ENCODE data around the gene SKAP1. TPM values are rescaled to one million over a fixed set of nuclear protein-coding genes. Genes with fewer than 3 reads are reported as not detected.
"Not testable (repeated sequence)": the region's sequence is repeated elsewhere in the genome, so short reads cannot be mapped to it uniquely, and the experiment has no call there.

SKAP1 gene
- total RNA-seq, 1 donor from 2014 or later, result 25.3 TPM

DNA sequence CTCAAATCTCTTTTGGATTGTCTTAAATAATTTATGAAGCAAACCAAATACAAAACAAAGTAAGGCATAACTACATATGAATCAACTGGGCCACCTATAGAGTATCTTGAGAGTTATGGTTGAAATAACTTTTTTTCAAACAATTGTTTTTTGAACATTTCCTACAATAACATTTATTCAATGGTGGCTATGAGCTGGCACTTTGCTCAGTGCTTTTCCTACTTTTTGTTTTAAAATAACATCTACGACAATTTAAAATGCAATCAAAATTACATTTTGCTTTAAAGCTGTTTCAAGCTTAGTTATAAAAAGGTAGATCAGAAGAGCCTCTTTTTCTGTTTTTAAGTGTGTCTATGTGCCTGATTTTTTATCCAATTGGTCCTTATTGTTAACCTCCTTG lies 238.7 kb downstream of the SKAP1 start:
- DNase-seq, result no peak
- no peak for ATAC-seq (ENCODE audit: low read depth)
- H3K4me3 Mint-ChIP-seq, result no peak overlapping the region
- ChIA-PET CTCF (interaction anchor here (0.8 kb wide), 1 partner anchor 17 kb away, joined by 4 read pairs; no protein-coding TSS in a partner anchor), POLR2A (no interaction called here)
- TF ChIP-seq, protein P1, sequence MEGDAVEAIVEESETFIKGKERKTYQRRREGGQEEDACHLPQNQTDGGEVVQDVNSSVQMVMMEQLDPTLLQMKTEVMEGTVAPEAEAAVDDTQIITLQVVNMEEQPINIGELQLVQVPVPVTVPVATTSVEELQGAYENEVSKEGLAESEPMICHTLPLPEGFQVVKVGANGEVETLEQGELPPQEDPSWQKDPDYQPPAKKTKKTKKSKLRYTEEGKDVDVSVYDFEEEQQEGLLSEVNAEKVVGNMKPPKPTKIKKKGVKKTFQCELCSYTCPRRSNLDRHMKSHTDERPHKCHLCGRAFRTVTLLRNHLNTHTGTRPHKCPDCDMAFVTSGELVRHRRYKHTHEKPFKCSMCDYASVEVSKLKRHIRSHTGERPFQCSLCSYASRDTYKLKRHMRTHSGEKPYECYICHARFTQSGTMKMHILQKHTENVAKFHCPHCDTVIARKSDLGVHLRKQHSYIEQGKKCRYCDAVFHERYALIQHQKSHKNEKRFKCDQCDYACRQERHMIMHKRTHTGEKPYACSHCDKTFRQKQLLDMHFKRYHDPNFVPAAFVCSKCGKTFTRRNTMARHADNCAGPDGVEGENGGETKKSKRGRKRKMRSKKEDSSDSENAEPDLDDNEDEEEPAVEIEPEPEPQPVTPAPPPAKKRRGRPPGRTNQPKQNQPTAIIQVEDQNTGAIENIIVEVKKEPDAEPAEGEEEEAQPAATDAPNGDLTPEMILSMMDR (IDR thresholded peaks at IDR 0.05), result no peak
- intact Hi-C loops (cut with micrococcal nuclease), result no loop called here
- H3K36me3 Mint-ChIP-seq (ENCODE audit: low read depth), result peaks cover 32% of the 10 kb centered on the region
- no peaks in the 10 kb centered on the region for H3K4me1 Mint-ChIP-seq
- H3K27me3 Mint-ChIP-seq, result no peaks in the 10 kb centered on the region
- H3K27ac Mint-ChIP-seq, result no peak overlapping the region
- H3K9me3 Mint-ChIP-seq, result no peaks in the 10 kb centered on the region

DNA sequence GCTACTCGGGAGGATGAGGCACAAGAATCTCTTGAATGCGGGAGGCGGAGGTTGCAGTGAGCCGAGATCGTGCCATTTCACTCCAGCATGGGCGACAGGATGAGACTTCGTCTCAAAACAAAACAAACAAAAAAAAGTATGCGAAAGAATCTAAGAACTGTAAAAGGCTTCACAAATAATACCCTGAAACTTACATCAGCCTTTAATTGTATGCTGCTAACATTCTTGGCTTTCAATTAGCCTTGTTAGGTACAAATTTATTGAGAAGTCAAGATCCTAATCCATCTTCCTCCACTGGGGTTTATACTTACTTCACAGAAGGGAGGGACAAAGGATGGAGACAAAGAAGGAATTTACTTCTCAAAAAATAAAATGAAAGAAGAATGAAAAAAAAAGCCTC lies 239.1 kb downstream of the SKAP1 start:
- CTCF ChIA-PET, result no interaction called here

DNA sequence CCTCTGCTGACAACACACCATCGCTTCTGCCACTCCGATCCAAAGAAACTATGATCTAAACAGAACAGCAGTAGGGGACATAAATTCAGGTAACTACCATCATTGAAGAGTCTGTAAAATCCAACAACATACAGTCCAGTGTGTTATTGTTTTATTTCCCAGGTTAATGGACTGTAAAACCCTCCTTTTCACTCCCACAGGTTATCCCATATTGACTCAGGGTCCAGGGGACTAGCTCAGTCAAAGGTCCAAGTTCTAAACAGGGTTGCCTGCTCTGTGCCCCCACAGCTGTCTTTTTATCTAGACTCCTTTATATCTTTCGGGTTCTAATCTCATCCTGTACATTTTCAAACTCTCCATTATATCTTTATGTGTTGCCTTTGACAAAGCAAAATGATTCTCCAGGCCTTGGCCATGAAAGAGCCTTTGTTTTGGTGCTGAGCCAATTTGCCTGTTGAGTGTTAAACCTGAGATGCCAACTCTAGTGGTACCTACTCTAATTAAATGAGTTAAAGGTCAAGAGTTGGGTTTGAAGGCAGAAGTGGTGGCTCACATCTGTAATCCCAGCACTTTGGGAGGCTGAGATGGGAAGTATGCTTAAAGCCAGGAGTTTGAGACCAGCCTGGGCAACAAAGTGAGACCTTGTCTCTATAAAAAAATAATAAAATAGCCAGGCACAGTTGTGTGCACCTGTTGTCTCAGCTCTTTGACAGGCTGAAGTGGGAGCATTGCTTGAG lies 242.0 kb downstream of the SKAP1 start:
- ChIA-PET POLR2A (no interaction called here), CTCF (no interaction called here)
- Mint-ChIP-seq H3K27ac (no peak overlapping the region), H3K4me1 (no peaks in the 10 kb centered on the region), H3K9me3 (no peaks in the 10 kb centered on the region), H3K36me3 (ENCODE audit: low read depth) (peaks cover 45% of the 10 kb centered on the region), H3K27me3 (no peaks in the 10 kb centered on the region), H3K4me3 (no peak overlapping the region)
- DNase-seq, result no peak
- intact Hi-C loops (cut with micrococcal nuclease), result no loop called here
- TF ChIP-seq, protein P1 (IDR thresholded peaks at IDR 0.05), result no peak
- no peak for ATAC-seq (ENCODE audit: low read depth)

More for the DNA sequence above, 239.1 kb downstream of the SKAP1 start:
- H3K27me3 Mint-ChIP-seq, result no peaks in the 10 kb centered on the region
- no peak for ATAC-seq (ENCODE audit: low read depth)
- no peak for DNase-seq
- no peak overlapping the region for H3K27ac Mint-ChIP-seq
- no peak overlapping the region for H3K4me3 Mint-ChIP-seq
- TF ChIP-seq, protein P1 (IDR thresholded peaks at IDR 0.05), result no peak
- intact Hi-C loops (cut with micrococcal nuclease), result no loop called here
- peaks cover 35% of the 10 kb centered on the region for H3K36me3 Mint-ChIP-seq (ENCODE audit: low read depth)
- POLR2A ChIA-PET, result no interaction called here
- no peaks in the 10 kb centered on the region for H3K9me3 Mint-ChIP-seq
- H3K4me1 Mint-ChIP-seq, result no peaks in the 10 kb centered on the region

DNA sequence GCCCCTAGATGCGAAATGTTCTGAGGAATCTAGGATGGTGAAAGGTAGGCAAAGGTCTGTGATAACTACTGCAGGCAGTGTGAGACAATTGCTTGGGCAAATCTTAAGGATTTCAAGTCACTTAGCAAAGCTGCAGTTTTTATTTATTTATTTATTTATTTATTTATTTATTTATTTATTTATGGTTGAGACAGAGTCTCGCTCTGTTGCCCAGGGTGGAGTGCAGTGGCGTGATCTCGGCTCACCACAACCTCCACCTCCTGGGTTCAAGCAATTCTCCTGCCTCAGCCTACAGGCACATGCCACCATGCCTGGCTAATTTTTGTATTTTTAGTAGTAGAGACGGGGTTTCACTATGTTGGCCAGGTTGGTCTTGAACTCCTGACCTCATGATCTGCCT lies 243.7 kb downstream of the SKAP1 start:
- intact Hi-C loops (cut with micrococcal nuclease); H3K4me3 Mint-ChIP-seq; H3K4me1 Mint-ChIP-seq; H3K27ac Mint-ChIP-seq; ATAC-seq (ENCODE audit: low read depth); H3K27me3 Mint-ChIP-seq; H3K9me3 Mint-ChIP-seq; POLR2A ChIA-PET; CTCF ChIA-PET; DNase-seq: not testable (repeated sequence)
- H3K36me3 Mint-ChIP-seq (ENCODE audit: low read depth), result peaks cover 52% of the 10 kb centered on the region

DNA sequence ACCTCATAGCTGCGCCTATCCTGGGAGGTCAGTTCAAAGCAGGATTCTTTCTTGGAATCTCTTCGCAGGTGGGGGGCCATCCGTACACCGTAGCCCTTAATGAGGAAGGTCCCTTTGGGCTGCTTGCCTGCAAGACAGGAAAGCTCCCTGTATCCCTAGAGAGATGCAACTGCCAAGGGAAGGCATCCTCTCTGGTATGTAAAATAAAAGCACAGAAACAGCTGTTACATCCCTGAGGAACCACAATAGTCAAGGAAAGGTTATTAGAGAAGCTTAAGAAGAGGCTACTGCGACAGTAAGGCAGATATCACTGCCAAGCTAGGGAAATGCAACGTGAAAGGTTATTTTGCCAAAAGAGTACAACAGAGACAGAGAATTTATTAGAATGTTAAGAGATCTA lies 245.3 kb downstream of the SKAP1 start:
- Mint-ChIP-seq H3K4me3 (no peak overlapping the region), H3K36me3 (ENCODE audit: low read depth) (peaks cover 64% of the 10 kb centered on the region), H3K9me3 (no peaks in the 10 kb centered on the region), H3K4me1 (no peaks in the 10 kb centered on the region), H3K27ac (no peak overlapping the region), H3K27me3 (no peaks in the 10 kb centered on the region)
- CTCF ChIA-PET, result no interaction called here
- intact Hi-C loops (cut with micrococcal nuclease), result no loop called here
- POLR2A ChIA-PET, result no interaction called here
- ATAC-seq (ENCODE audit: low read depth), result no peak
- DNase-seq, result no peak
- TF ChIP-seq, protein P1 (IDR thresholded peaks at IDR 0.05), result no peak

DNA sequence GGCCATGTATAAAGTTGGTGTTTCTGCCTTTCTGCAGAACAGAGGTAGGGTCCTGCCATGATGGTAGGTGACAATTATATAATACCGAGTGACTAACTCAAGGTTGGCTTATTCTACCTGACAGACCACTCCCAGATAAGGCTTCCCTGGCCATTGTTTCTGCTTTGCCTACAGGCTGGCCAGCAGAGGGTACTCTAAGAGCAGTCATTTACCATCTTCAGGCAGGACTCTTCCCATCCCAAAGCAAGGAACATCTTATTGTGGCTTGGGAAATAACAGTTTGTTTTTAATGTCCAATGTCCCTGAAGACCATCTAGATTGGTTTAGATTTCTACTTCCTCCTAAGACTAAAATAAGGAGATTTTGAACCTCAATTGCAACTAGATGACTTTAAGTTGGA lies 248.4 kb downstream of the SKAP1 start:
- Mint-ChIP-seq H3K4me3 (no peak overlapping the region), H3K9me3 (no peaks in the 10 kb centered on the region), H3K27ac (no peak overlapping the region), H3K4me1 (no peaks in the 10 kb centered on the region), H3K36me3 (ENCODE audit: low read depth) (peaks cover 73% of the 10 kb centered on the region), H3K27me3 (no peaks in the 10 kb centered on the region)
- ATAC-seq (ENCODE audit: low read depth), result no peak
- TF ChIP-seq, protein P1 (IDR thresholded peaks at IDR 0.05), result no peak
- no peak for DNase-seq
- ChIA-PET CTCF (no interaction called here), POLR2A (no interaction called here)
- intact Hi-C loops (cut with micrococcal nuclease), result no loop called here
